ENCODE data around the gene SLC35F1. TPM values are rescaled to one million over a fixed set of nuclear protein-coding genes. Genes with fewer than 3 reads are reported as not detected.

SLC35F1 gene
- total and polyA plus RNA-seq, 2 donors (not counting 1 experiment from before 2014, with no cell fraction given): not detected

- no peaks in the 10 kb centered on the region for H4K20me1 ChIP-seq (ENCODE audit: control insufficient read depth, insufficient read depth, low read length, poor library complexity, severe bottlenecking)
- no peaks in the 10 kb centered on the region for H3K27me3 ChIP-seq (replicated peaks in 1 of 4; ENCODE audit: control extremely low read depth in 1 of 4, control insufficient read depth in 3 of 4, insufficient read depth in 4 of 4, low read length in 3 of 4)
- no peaks in the 10 kb centered on the region for H3K79me2 ChIP-seq (ENCODE audit: control insufficient read depth, insufficient read depth, low read length)
- no peaks in the 10 kb centered on the region for H3K4me1 ChIP-seq (ENCODE audit: control insufficient read depth in 2 of 2, insufficient read depth in 2 of 2, low read length in 2 of 2)
- no peak overlapping the region for H3K4me3 ChIP-seq (ENCODE audit: control extremely low read depth in 1 of 5, extremely low read depth in 1 of 5, insufficient read depth in 1 of 5, low read depth in 2 of 5, low read length in 4 of 5)
- H3K36me3 ChIP-seq (replicated peaks in 1 of 2; ENCODE audit: control extremely low read depth in 1 of 2, control insufficient read depth in 1 of 2, extremely low read depth in 1 of 2, insufficient read depth in 2 of 2, low read length in 1 of 2): no peaks in the 10 kb centered on the region
- TF ChIP-seq EZH2 (IDR thresholded peaks at IDR 0.05; ENCODE audit: borderline replicate concordance, insufficient read depth, low read depth, low read length, poor library complexity, severe bottlenecking): no peak
- ChIA-PET CTCF (no interaction called here), POLR2A (no interaction called here)
- no peak overlapping the region for H3K27ac ChIP-seq (ENCODE audit: low read length in 2 of 2)
- no peak overlapping the region for H2AFZ ChIP-seq (ENCODE audit: insufficient read depth, low read depth, low read length, poor library complexity, severe bottlenecking)
- Mint-ChIP-seq H3K9me3 (ENCODE audit: insufficient read depth) (no peaks in the 10 kb centered on the region), H3K4me1 (no peaks in the 10 kb centered on the region), H3K27me3 (peaks cover 6% of the 10 kb centered on the region), H3K4me3 (no peak overlapping the region), H3K27ac (no peak overlapping the region)
- no peak overlapping the region for H3K9ac ChIP-seq (ENCODE audit: low read length)
- intact Hi-C loops (cut with micrococcal nuclease): no loop called here
- no peak for DNase-seq
- no peak for ATAC-seq (ENCODE audit: low read depth)
- H3K4me2 ChIP-seq (replicated peaks; ENCODE audit: low read depth, low read length, poor library complexity, severe bottlenecking): no peak overlapping the region
- peaks cover 0 to 2% (median 0%) of the 10 kb centered on the region in 3 donors for H3K9me3 ChIP-seq (ENCODE audit: control extremely low read depth in 1 of 3, control insufficient read depth in 2 of 3, insufficient read depth in 1 of 3, low read length in 2 of 3)
- WGBS (ENCODE audit: insufficient coverage): 94% methylated on average over 2 of the region's 3 CpGs
Observed at GRCh38 chr6:118253741-118254140, 346.7 kb downstream of the SLC35F1 start.

- Mint-ChIP-seq H3K9me3 (ENCODE audit: insufficient read depth) (peaks cover 6% of the 10 kb centered on the region), H3K4me1 (no peaks in the 10 kb centered on the region), H3K27me3 (peaks cover 2% of the 10 kb centered on the region), H3K4me3 (no peak overlapping the region), H3K27ac (no peak overlapping the region)
- ChIA-PET POLR2A (no interaction called here), CTCF (no interaction called here)
- TF ChIP-seq EZH2 (IDR thresholded peaks at IDR 0.05; ENCODE audit: borderline replicate concordance, insufficient read depth, low read depth, low read length, poor library complexity, severe bottlenecking): no peak
- no peak for TF ChIP-seq CTCF (IDR thresholded peaks at IDR 0.05)
- intact Hi-C loops (cut with micrococcal nuclease): no loop called here
- H3K4me3 ChIP-seq (ENCODE audit: control extremely low read depth in 1 of 5, extremely low read depth in 1 of 5, insufficient read depth in 1 of 5, low read depth in 2 of 5, low read length in 4 of 5): no peak overlapping the region
- no peaks in the 10 kb centered on the region for H4K20me1 ChIP-seq (ENCODE audit: control insufficient read depth, insufficient read depth, low read length, poor library complexity, severe bottlenecking)
- H3K9ac ChIP-seq (ENCODE audit: low read length): no peak overlapping the region
- no peak overlapping the region for H2AFZ ChIP-seq (ENCODE audit: insufficient read depth, low read depth, low read length, poor library complexity, severe bottlenecking)
- 83% methylated on average over 1 of the region's 2 CpGs for WGBS (ENCODE audit: insufficient coverage)
- peaks cover 0 to 2% (median 0%) of the 10 kb centered on the region in 3 donors for H3K9me3 ChIP-seq (ENCODE audit: control extremely low read depth in 1 of 3, control insufficient read depth in 2 of 3, insufficient read depth in 1 of 3, low read length in 2 of 3)
- DNase-seq (no peak), ATAC-seq (ENCODE audit: low read depth) (no peak)
- no peaks in the 10 kb centered on the region for H3K36me3 ChIP-seq (replicated peaks in 1 of 2; ENCODE audit: control extremely low read depth in 1 of 2, control insufficient read depth in 1 of 2, extremely low read depth in 1 of 2, insufficient read depth in 2 of 2, low read length in 1 of 2)
- H3K27me3 ChIP-seq (replicated peaks in 1 of 4; ENCODE audit: control extremely low read depth in 1 of 4, control insufficient read depth in 3 of 4, insufficient read depth in 4 of 4, low read length in 3 of 4): no peaks in the 10 kb centered on the region
- no peak overlapping the region for H3K27ac ChIP-seq (ENCODE audit: low read length in 2 of 2)
- no peaks in the 10 kb centered on the region for H3K79me2 ChIP-seq (ENCODE audit: control insufficient read depth, insufficient read depth, low read length)
- no peak overlapping the region for H3K4me2 ChIP-seq (replicated peaks; ENCODE audit: low read depth, low read length, poor library complexity, severe bottlenecking)
- no peaks in the 10 kb centered on the region for H3K4me1 ChIP-seq (ENCODE audit: control insufficient read depth in 2 of 2, insufficient read depth in 2 of 2, low read length in 2 of 2)
Observed at GRCh38 chr6:118260833-118261232, 353.8 kb downstream of the SLC35F1 start.
